ENCODE data around the gene POC1B.

The POC1B gene

GRCh38 chr12:89486264-89486663 is 39.6 kb downstream of the POC1B start:
- no peaks in the 10 kb centered on the region for H3K36me3 ChIP-seq (ENCODE audit: insufficient read depth, low read depth, low read length)
- no peak overlapping the region for H3K27ac ChIP-seq (ENCODE audit: low read length)
- no peak overlapping the region for H3K4me3 ChIP-seq (ENCODE audit: low read length)
- H3K4me1 ChIP-seq (ENCODE audit: insufficient read depth, low read length) = peaks cover 4% of the 10 kb centered on the region; the same call in 1 of the 2 replicates
- no peaks in the 10 kb centered on the region for H3K27me3 ChIP-seq (ENCODE audit: insufficient read depth, low read length)
- H3K9me3 ChIP-seq (ENCODE audit: insufficient read depth, low read depth, low read length) = no peaks in the 10 kb centered on the region
- no peak overlapping the region for H3K9ac ChIP-seq (ENCODE audit: low read depth, low read length)

DNA sequence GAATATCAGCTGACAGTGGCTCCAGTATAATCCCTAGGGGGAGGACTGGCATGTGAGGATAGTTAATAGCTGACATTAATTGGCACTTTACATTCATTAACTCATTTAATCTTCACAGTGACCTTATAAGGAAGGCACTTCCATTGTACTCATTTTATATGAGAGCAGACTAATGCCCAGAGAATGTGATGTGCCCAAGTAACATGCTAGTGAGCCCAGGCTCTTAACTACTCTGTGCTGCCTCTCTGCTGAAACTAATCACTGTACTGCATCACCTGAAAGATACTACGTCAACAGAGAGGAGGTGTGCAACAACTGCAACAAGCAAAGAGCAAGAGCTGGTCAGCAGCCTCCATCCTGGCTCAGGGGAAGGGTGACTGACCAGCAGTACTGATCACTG is 41.4 kb downstream of the POC1B start:
- H3K27ac ChIP-seq (ENCODE audit: low read length) = no peak overlapping the region
- peaks cover 4% of the 10 kb centered on the region; the same call in 1 of the 2 replicates for H3K4me1 ChIP-seq (ENCODE audit: insufficient read depth, low read length)
- no peak overlapping the region for H3K4me3 ChIP-seq (ENCODE audit: low read length)
- no peaks in the 10 kb centered on the region for H3K9me3 ChIP-seq (ENCODE audit: insufficient read depth, low read depth, low read length)
- no peaks in the 10 kb centered on the region for H3K27me3 ChIP-seq (ENCODE audit: insufficient read depth, low read length)
- no peaks in the 10 kb centered on the region for H3K36me3 ChIP-seq (ENCODE audit: insufficient read depth, low read depth, low read length)
- H3K9ac ChIP-seq (ENCODE audit: low read depth, low read length) = no peak overlapping the region

GRCh38 chr12:89481213-89481914 is 44.5 kb downstream of the POC1B start:
- Histone ChIP-seq H3K36me3 (ENCODE audit: insufficient read depth, low read depth, low read length) (no peaks in the 10 kb centered on the region), H3K4me3 (ENCODE audit: low read length) (no peak overlapping the region), H3K9ac (ENCODE audit: low read depth, low read length) (no peak overlapping the region), H3K9me3 (ENCODE audit: insufficient read depth, low read depth, low read length) (no peaks in the 10 kb centered on the region), H3K27me3 (ENCODE audit: insufficient read depth, low read length) (no peaks in the 10 kb centered on the region), H3K27ac (ENCODE audit: low read length) (no peak overlapping the region), H3K4me1 (ENCODE audit: insufficient read depth, low read length) (peaks cover 4% of the 10 kb centered on the region; the same call in 1 of the 2 replicates)

DNA sequence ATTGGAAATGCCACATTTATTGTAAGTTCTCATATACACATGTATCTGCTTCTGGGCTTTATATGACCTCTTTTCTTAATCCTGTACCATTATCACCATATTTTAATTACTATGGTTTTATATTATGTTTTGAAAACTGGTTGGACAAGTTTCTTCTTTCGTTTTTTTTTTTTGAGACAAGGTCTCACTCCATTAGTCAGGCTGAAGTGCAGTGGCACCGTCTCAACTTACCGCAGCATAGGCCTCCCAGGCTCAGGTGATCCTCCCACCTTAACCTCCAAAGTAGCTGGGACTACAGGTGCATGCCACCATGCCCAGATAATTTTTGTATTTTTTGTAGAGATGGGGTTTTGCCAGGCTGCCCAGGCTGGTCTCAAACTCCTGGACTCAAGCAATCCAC is 45.9 kb downstream of the POC1B start:
- Histone ChIP-seq H3K36me3 (ENCODE audit: insufficient read depth, low read depth, low read length) (no peaks in the 10 kb centered on the region), H3K27ac (ENCODE audit: low read length) (no peak overlapping the region), H3K27me3 (ENCODE audit: insufficient read depth, low read length) (no peaks in the 10 kb centered on the region), H3K9ac (ENCODE audit: low read depth, low read length) (no peak overlapping the region), H3K4me1 (ENCODE audit: insufficient read depth, low read length) (peaks cover 4% of the 10 kb centered on the region; the same call in 1 of the 2 replicates), H3K9me3 (ENCODE audit: insufficient read depth, low read depth, low read length) (no peaks in the 10 kb centered on the region), H3K4me3 (ENCODE audit: low read length) (no peak overlapping the region)

DNA sequence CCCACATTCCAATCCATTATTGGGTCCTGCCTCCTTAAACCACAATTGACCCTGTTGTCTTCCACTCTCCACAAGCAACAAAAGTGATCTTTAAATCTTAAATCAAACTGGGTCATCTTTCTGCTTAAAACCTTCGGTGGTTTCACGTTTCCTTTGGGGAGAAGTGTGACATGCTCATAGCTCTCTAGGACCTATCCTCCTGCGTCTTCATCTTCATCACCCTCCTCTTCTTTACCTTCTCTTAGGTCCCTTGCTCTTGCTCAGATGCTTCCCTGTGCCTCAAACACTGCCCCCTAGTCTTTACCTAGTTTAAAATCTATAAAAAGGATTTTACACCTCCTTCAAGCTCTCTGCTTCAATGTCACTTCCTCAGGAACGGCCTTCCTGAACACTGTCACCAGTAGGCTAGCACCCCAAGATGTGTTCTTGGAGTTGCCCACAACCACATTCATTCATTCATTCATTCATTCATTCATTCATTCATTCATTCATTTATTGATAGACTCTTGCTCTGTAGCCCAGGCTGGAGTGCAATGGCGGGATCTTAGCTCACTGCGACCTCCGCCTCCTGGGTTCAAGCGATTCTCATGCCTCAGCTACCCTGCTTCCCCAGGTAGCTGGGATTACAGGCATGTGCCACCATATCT is 48.1 kb downstream of the POC1B start:
- Histone ChIP-seq H3K9ac (ENCODE audit: low read depth, low read length) (no peak overlapping the region), H3K27me3 (ENCODE audit: insufficient read depth, low read length) (no peaks in the 10 kb centered on the region), H3K9me3 (ENCODE audit: insufficient read depth, low read depth, low read length) (no peaks in the 10 kb centered on the region)

GRCh38 chr12:89476904-89477595 is 48.8 kb downstream of the POC1B start:
- H3K9me3 ChIP-seq (ENCODE audit: insufficient read depth, low read depth, low read length) = no peaks in the 10 kb centered on the region
- H3K27me3 ChIP-seq (ENCODE audit: insufficient read depth, low read length) = no peaks in the 10 kb centered on the region
- no peak overlapping the region for H3K27ac ChIP-seq (ENCODE audit: low read length)
- H3K4me3 ChIP-seq (ENCODE audit: low read length) = no peak overlapping the region
- no peak overlapping the region for H3K9ac ChIP-seq (ENCODE audit: low read depth, low read length)
- no peaks in the 10 kb centered on the region for H3K36me3 ChIP-seq (ENCODE audit: insufficient read depth, low read depth, low read length)
- H3K4me1 ChIP-seq (ENCODE audit: insufficient read depth, low read length) = no peaks in the 10 kb centered on the region

More for the DNA sequence above, 48.1 kb downstream of the POC1B start:
- Histone ChIP-seq H3K4me3 (ENCODE audit: low read length) (no peak overlapping the region), H3K36me3 (ENCODE audit: insufficient read depth, low read depth, low read length) (no peaks in the 10 kb centered on the region), H3K27ac (ENCODE audit: low read length) (no peak overlapping the region), H3K4me1 (ENCODE audit: insufficient read depth, low read length) (no peaks in the 10 kb centered on the region)

DNA sequence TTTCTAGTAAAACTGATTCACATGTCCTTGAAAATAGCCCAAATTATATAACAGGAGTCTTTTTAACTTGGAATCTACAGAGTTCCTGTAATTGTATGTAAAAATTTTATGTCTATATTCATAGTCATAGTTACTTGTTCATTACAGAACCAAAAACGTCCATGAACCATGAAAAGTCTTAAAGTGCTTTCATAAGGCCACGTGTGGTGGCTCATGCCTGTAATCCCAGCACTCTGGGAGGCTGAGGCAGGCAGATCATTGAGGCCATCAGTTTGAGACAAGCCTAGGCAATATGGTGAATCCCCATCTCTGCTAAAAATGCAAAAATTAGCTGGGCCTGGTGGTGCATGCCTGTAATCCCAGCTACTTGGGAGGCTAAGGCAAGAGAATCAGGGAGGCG is 49.6 kb downstream of the POC1B start:
- Histone ChIP-seq H3K27ac (ENCODE audit: low read length) (no peak overlapping the region), H3K4me3 (ENCODE audit: low read length) (no peak overlapping the region), H3K4me1 (ENCODE audit: insufficient read depth, low read length) (no peaks in the 10 kb centered on the region), H3K9me3 (ENCODE audit: insufficient read depth, low read depth, low read length) (no peaks in the 10 kb centered on the region), H3K27me3 (ENCODE audit: insufficient read depth, low read length) (no peaks in the 10 kb centered on the region), H3K9ac (ENCODE audit: low read depth, low read length) (no peak overlapping the region), H3K36me3 (ENCODE audit: insufficient read depth, low read depth, low read length) (no peaks in the 10 kb centered on the region)

- no peak overlapping the region for H3K9ac ChIP-seq (ENCODE audit: low read depth, low read length)
Measured at GRCh38 chr12:89475203-89475990, 50.5 kb downstream of the POC1B start.

GRCh38 chr12:89474615-89475014 is 51.2 kb downstream of the POC1B start:
- Histone ChIP-seq H3K9ac (ENCODE audit: low read depth, low read length) (no peak overlapping the region), H3K27ac (ENCODE audit: low read length) (no peak overlapping the region)

More at GRCh38 chr12:89475203-89475990, 50.5 kb downstream of the POC1B start:
- no peaks in the 10 kb centered on the region for H3K4me1 ChIP-seq (ENCODE audit: insufficient read depth, low read length)
- H3K9me3 ChIP-seq (ENCODE audit: insufficient read depth, low read depth, low read length) = no peaks in the 10 kb centered on the region
- no peaks in the 10 kb centered on the region for H3K36me3 ChIP-seq (ENCODE audit: insufficient read depth, low read depth, low read length)
- no peaks in the 10 kb centered on the region for H3K27me3 ChIP-seq (ENCODE audit: insufficient read depth, low read length)
- no peak overlapping the region for H3K4me3 ChIP-seq (ENCODE audit: low read length)
- H3K27ac ChIP-seq (ENCODE audit: low read length) = no peak overlapping the region

GRCh38 chr12:89472508-89472907 is 53.3 kb downstream of the POC1B start:
- no peak overlapping the region for H3K4me3 ChIP-seq (ENCODE audit: low read length)
- H3K27ac ChIP-seq (ENCODE audit: low read length) = no peak overlapping the region
- no peaks in the 10 kb centered on the region for H3K4me1 ChIP-seq (ENCODE audit: insufficient read depth, low read length)

More at GRCh38 chr12:89474615-89475014, 51.2 kb downstream of the POC1B start:
- H3K27me3 ChIP-seq (ENCODE audit: insufficient read depth, low read length) = no peaks in the 10 kb centered on the region
- no peaks in the 10 kb centered on the region for H3K36me3 ChIP-seq (ENCODE audit: insufficient read depth, low read depth, low read length)
- H3K9me3 ChIP-seq (ENCODE audit: insufficient read depth, low read depth, low read length) = no peaks in the 10 kb centered on the region
- H3K4me1 ChIP-seq (ENCODE audit: insufficient read depth, low read length) = no peaks in the 10 kb centered on the region
- H3K4me3 ChIP-seq (ENCODE audit: low read length) = no peak overlapping the region

DNA sequence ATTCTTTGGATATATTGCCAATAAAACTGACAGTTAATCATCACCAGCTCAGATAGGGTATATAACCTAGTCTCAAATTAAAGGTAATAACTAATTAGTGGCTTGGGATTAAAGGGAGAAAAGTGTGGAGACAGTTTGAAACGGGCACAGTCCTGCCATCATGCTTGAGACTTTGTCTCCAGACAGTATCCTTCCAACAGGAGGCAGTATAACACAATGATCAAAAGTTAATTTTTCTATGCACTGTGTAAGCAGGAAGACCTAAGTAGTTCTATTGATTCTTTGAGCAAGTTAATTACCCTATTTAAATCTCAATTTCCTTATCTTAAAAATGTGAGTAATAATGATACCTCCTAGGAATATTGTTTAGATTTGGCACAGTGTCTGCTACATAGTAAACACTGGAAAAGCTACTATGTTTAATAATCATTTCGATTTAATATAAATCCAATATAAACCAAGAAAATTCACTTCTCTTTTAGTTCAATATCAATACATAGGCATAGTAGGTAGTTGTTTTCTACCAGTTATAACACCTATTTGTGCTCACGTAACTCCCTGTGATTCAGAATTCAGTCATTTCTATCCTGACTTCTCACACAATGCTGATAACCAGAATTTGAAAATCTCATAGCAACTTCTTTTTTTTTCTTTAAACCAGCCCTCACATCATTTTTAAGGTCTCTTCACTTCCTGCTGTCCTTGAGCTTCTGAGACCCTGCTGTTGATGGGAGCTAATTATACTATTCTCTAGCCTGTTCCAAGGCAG is 54.9 kb downstream of the POC1B start:
- H3K27ac ChIP-seq (ENCODE audit: low read length) = no peak overlapping the region
- no peaks in the 10 kb centered on the region for H3K9me3 ChIP-seq (ENCODE audit: insufficient read depth, low read depth, low read length)
- no peaks in the 10 kb centered on the region for H3K27me3 ChIP-seq (ENCODE audit: insufficient read depth, low read length)
- H3K9ac ChIP-seq (ENCODE audit: low read depth, low read length) = no peak overlapping the region
- no peak overlapping the region for H3K4me3 ChIP-seq (ENCODE audit: low read length)
- no peaks in the 10 kb centered on the region for H3K36me3 ChIP-seq (ENCODE audit: insufficient read depth, low read depth, low read length)
- H3K4me1 ChIP-seq (ENCODE audit: insufficient read depth, low read length) = no peaks in the 10 kb centered on the region

More at GRCh38 chr12:89472508-89472907, 53.3 kb downstream of the POC1B start:
- Histone ChIP-seq H3K9ac (ENCODE audit: low read depth, low read length) (no peak overlapping the region), H3K36me3 (ENCODE audit: insufficient read depth, low read depth, low read length) (no peaks in the 10 kb centered on the region), H3K27me3 (ENCODE audit: insufficient read depth, low read length) (no peaks in the 10 kb centered on the region), H3K9me3 (ENCODE audit: insufficient read depth, low read depth, low read length) (no peaks in the 10 kb centered on the region)
